Trophoblast cell (in vitro differentiated cells and primary cell): ENCODE measurements around the gene APLP2.

Experiments
- DNase-seq, 2 donors: peaks; one replicate each; pipeline ENCODE4 v3.0.0-alpha.2; 2016
- H2AFZ ChIP-seq: 2 replicates; pipeline ENCODE4 v1.6.1; 2013; ENCODE audit warnings: low read length, moderate library complexity, mild to moderate bottlenecking; ENCODE audit not compliant: insufficient read depth, poor library complexity
- H2AK5ac ChIP-seq: 2 replicates; pipeline ENCODE4 v1.6.1; 2013; ENCODE audit warnings: mild to moderate bottlenecking, low read length
- H2BK120ac ChIP-seq: 2 replicates; pipeline ENCODE4 v1.6.1; 2013; ENCODE audit warnings: low read length, mild to moderate bottlenecking, moderate library complexity; ENCODE audit not compliant: insufficient read depth, poor library complexity
- H2BK12ac ChIP-seq: 2 replicates; pipeline ENCODE4 v1.6.1; 2013; ENCODE audit warnings: mild to moderate bottlenecking, low read length, moderate library complexity
- H2BK5ac ChIP-seq: 2 replicates; pipeline ENCODE4 v1.6.1; 2013; ENCODE audit warnings: low read length, low read depth, moderate library complexity, mild to moderate bottlenecking; ENCODE audit not compliant: poor library complexity
- H3K14ac ChIP-seq: 2 replicates; pipeline ENCODE4 v1.6.1; 2013; ENCODE audit warnings: mild to moderate bottlenecking, low read length
- H3K18ac ChIP-seq: 2 replicates; pipeline ENCODE4 v1.6.1; 2013; ENCODE audit warnings: mild to moderate bottlenecking, low read length
- H3K23ac ChIP-seq: 2 replicates; pipeline ENCODE4 v1.6.1; 2013; ENCODE audit warnings: low read length
- H3K27ac ChIP-seq: 2 replicates; pipeline ENCODE4 v1.5.1; 2013; ENCODE audit warnings: low read depth, mild to moderate bottlenecking, inconsistent platforms, low read length, moderate library complexity
- H3K27me3 ChIP-seq: 2 replicates; pipeline ENCODE4 v1.6.1; 2013; ENCODE audit warnings: inconsistent platforms, mild to moderate bottlenecking, low read length, moderate library complexity; ENCODE audit not compliant: insufficient read depth
- H3K36me3 ChIP-seq, 2 experiments: 1 replicate in 1 of 2; 2 replicates in 1 of 2; pipeline ENCODE4 v1.6.1; 2013; ENCODE audit warnings: low read length in 2 of 2, mild to moderate bottlenecking in 2 of 2, moderate library complexity in 1 of 2; ENCODE audit not compliant: insufficient read depth in 2 of 2, control insufficient read depth in 1 of 2
- H3K4ac ChIP-seq: 2 replicates; pipeline ENCODE4 v1.6.1; 2013; ENCODE audit warnings: low read depth, mild to moderate bottlenecking, low read length, moderate library complexity
- H3K4me1 ChIP-seq, 2 experiments: 1 replicate in 1 of 2; 2 replicates in 1 of 2; pipeline ENCODE4 v1.6.1; 2013; ENCODE audit warnings: low read length in 2 of 2, mild to moderate bottlenecking in 2 of 2, moderate library complexity in 1 of 2; ENCODE audit not compliant: insufficient read depth in 2 of 2, control insufficient read depth in 1 of 2
- H3K4me2 ChIP-seq: 2 replicates; pipeline ENCODE4 v1.6.1; 2013; ENCODE audit warnings: inconsistent platforms, mild to moderate bottlenecking, low read length, moderate library complexity
- H3K4me3 ChIP-seq: 2 replicates; pipeline ENCODE4 v1.5.1; 2013; ENCODE audit warnings: mild to moderate bottlenecking, low read depth, low read length, inconsistent platforms
- H3K79me1 ChIP-seq: one replicate; pipeline ENCODE4 v1.6.1; 2013; ENCODE audit warnings: low read length
- H3K79me2 ChIP-seq: 2 replicates; pipeline ENCODE4 v1.6.1; 2013; ENCODE audit warnings: low read length, mild to moderate bottlenecking; ENCODE audit not compliant: control insufficient read depth, insufficient read depth, poor library complexity
- H3K9ac ChIP-seq: 2 replicates; pipeline ENCODE4 v1.6.1; 2013; ENCODE audit warnings: mild to moderate bottlenecking, low read length
- H3K9me3 ChIP-seq: 2 replicates; pipeline ENCODE4 v1.6.1; 2013; ENCODE audit warnings: low read depth, mild to moderate bottlenecking, control low read depth, inconsistent platforms, low read length; ENCODE audit not compliant: insufficient read depth
- H4K12ac ChIP-seq: 2 replicates; pipeline ENCODE4 v1.6.1; 2013; ENCODE audit warnings: low read depth, mild to moderate bottlenecking, low read length, moderate library complexity
- H4K8ac ChIP-seq: 2 replicates; pipeline ENCODE4 v1.6.1; 2013; ENCODE audit warnings: low read depth, mild to moderate bottlenecking, low read length, moderate library complexity
- H4K91ac ChIP-seq: one replicate; pipeline ENCODE4 v1.6.1; 2013; ENCODE audit warnings: low read depth, mild to moderate bottlenecking, low read length, moderate library complexity
- WGBS: extraction: QIAGEN DNeasy Blood & Tissue Kit; methylation state at CpG from one replicate; pipeline ENCODE4 v1.1.7; 2013; ENCODE audit warnings: missing lambda C conversion rate; ENCODE audit not compliant: insufficient read length, insufficient coverage; ENCODE audit errors: extremely low coverage; 5-methylcytosine and 5-hydroxymethylcytosine counted together

The APLP2 gene

DNA sequence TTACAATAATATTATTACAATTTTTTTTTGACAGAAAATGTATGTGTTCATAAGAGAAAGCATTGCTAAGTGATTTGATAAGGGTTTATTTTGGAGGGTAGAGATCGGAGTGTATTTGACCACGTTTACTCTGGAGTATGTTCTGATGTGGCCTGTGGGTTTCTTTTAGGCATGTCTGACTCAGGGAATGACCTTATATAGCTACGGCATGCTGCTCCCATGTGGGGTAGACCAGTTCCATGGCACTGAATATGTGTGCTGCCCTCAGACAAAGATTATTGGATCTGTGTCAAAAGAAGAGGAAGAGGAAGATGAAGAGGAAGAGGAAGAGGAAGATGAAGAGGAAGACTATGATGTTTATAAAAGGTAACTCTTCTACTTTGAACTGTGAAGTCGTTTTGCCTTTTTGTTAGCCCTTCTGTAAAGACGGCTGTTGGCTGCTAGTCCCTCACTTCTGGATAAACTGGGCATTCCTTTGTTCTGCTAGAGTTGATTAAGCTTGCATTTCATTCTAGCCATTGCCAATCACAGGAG lies 51.8 kb downstream of the APLP2 start:
- no peak overlapping the region for H2AFZ ChIP-seq

DNA sequence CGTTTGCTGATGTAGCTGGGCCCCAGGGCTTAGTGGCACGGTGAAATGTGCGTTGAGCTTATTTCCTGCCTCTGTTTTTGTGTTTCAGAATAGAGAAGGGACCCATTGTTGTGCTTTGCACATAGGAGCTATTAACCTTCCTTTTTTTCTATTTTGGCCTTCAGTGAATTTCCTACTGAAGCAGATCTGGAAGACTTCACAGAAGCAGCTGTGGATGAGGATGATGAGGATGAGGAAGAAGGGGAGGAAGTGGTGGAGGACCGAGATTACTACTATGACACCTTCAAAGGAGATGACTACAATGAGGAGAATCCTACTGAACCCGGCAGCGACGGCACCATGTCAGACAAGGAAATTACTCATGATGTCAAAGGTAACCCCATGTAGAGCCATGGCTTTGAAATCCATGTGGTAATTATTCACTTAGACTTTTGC lies 52.5 kb downstream of the APLP2 start:
- WGBS = no CpG with 5 or more reads among the region's 7 CpGs
- Histone ChIP-seq H4K8ac (no peak overlapping the region), H3K4me1 (peaks cover 7 to 9% of the 10 kb centered on the region in 2 experiments), H3K4me2 (no peak overlapping the region), H2BK120ac (no peak overlapping the region), H3K79me1 (no peaks in the 10 kb centered on the region), H3K27ac (no peak overlapping the region), H3K36me3 (peaks cover 14 to 44% of the 10 kb centered on the region in 2 experiments), H4K91ac (no peak overlapping the region), H3K14ac (no peak overlapping the region), H3K79me2 (no peaks in the 10 kb centered on the region), H3K4me3 (no peak overlapping the region), H3K27me3 (no peaks in the 10 kb centered on the region), H3K23ac (no peak overlapping the region), H2AFZ (no peak overlapping the region), H3K18ac (no peak overlapping the region), H3K9ac (no peak overlapping the region), H3K9me3 (no peaks in the 10 kb centered on the region), H3K4ac (no peak overlapping the region), H2BK5ac (no peak overlapping the region), H2BK12ac (no peak overlapping the region), H4K12ac (no peak overlapping the region), H2AK5ac (no peak overlapping the region)
- no peak for DNase-seq

More for the DNA sequence above, 51.8 kb downstream of the APLP2 start:
- H4K8ac ChIP-seq = no peak overlapping the region
- no peak overlapping the region for H3K14ac ChIP-seq
- H3K23ac ChIP-seq = no peak overlapping the region
- no peak overlapping the region for H4K12ac ChIP-seq
- no peak overlapping the region for H2BK5ac ChIP-seq
- H3K4me1 ChIP-seq = peaks cover 7 to 9% of the 10 kb centered on the region in 2 experiments
- WGBS = 100% methylated on average over 1 of the region's 5 CpGs
- no peak overlapping the region for H3K4me2 ChIP-seq
- H3K4ac ChIP-seq = no peak overlapping the region
- no peak overlapping the region for H2BK12ac ChIP-seq
- no peak overlapping the region for H3K9ac ChIP-seq
- H2BK120ac ChIP-seq = no peak overlapping the region
- no peak overlapping the region for H3K18ac ChIP-seq
- H2AK5ac ChIP-seq = no peak overlapping the region
- no peaks in the 10 kb centered on the region for H3K9me3 ChIP-seq
- DNase-seq = no peak
- no peak overlapping the region for H3K4me3 ChIP-seq
- no peaks in the 10 kb centered on the region for H3K27me3 ChIP-seq
- H3K79me2 ChIP-seq = no peaks in the 10 kb centered on the region
- H3K79me1 ChIP-seq = no peaks in the 10 kb centered on the region
- no peak overlapping the region for H4K91ac ChIP-seq
- H3K36me3 ChIP-seq = peaks cover 13 to 41% of the 10 kb centered on the region in 2 experiments
- H3K27ac ChIP-seq = no peak overlapping the region

DNA sequence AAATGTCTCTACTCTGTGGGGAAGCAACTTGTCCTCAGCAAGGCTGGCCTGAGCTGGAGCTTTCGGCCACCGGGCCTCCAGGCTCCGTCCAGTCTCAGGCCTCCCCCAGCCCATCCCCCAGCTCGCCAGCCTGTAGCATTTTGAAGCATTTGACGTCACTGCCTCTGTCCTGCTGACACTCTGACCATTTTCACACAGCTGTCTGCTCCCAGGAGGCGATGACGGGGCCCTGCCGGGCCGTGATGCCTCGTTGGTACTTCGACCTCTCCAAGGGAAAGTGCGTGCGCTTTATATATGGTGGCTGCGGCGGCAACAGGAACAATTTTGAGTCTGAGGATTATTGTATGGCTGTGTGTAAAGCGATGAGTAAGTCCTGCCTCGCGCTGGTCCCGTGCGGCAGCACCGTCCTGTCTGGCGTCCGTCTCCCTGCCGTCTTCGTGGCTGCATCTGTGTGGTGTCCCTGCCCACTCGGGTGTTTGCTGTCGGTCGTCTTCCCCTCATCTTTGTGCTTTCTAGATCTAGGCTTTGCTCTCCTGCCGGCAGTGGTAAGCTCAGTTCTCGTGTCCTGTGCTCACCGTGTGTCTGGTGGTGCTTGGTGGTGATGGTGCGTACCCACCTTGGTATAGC lies 53.8 kb downstream of the APLP2 start:
- no CpG with 5 or more reads among the region's 32 CpGs for WGBS
- no peak overlapping the region for H3K4ac ChIP-seq

DNA sequence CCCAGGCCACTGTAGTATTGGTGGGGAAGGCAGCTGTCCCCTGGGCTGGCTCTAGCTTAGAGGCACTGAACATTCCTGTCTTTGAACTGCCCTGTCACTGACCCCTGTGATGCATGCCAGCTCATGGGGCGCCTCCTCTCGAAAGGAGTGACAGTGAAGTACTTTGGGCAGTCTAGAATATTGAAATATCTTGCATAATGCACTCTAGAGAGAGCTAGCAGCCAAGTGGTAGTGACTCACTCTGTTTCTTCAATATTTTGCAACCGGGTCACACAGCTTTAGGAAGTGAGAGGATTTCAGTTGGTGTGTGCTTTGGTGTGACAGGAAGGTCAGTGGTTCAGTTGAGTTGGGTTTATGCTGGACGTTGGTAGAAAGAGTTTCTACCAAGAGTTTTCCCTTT lies 54.4 kb downstream of the APLP2 start:
- Histone ChIP-seq H3K79me2 (no peaks in the 10 kb centered on the region), H2AK5ac (no peak overlapping the region), H4K91ac (no peak overlapping the region), H4K8ac (no peak overlapping the region), H3K4me1 (peaks cover 7 to 9% of the 10 kb centered on the region in 2 experiments), H3K4ac (no peak overlapping the region), H3K4me3 (no peak overlapping the region), H3K23ac (no peak overlapping the region), H3K9ac (no peak overlapping the region), H4K12ac (no peak overlapping the region), H3K36me3 (peaks cover 18 to 53% of the 10 kb centered on the region in 2 experiments), H3K4me2 (no peak overlapping the region), H2BK120ac (no peak overlapping the region), H3K27ac (no peak overlapping the region), H3K79me1 (no peaks in the 10 kb centered on the region), H3K9me3 (no peaks in the 10 kb centered on the region), H3K14ac (no peak overlapping the region), H2BK12ac (no peak overlapping the region), H3K27me3 (no peaks in the 10 kb centered on the region), H2AFZ (no peak overlapping the region), H3K18ac (no peak overlapping the region), H2BK5ac (no peak overlapping the region)
- DNase-seq = peak; percentile 51 to 65
- WGBS = no CpG with 5 or more reads among the region's 4 CpGs

More for the DNA sequence above, 53.8 kb downstream of the APLP2 start:
- no peak overlapping the region for H4K91ac ChIP-seq
- H3K79me1 ChIP-seq = no peaks in the 10 kb centered on the region
- no peak overlapping the region for H2AFZ ChIP-seq
- peaks cover 14 to 52% of the 10 kb centered on the region in 2 experiments for H3K36me3 ChIP-seq
- no peak overlapping the region for H3K9ac ChIP-seq
- H3K4me1 ChIP-seq = peaks cover 7 to 9% of the 10 kb centered on the region in 2 experiments
- no peak overlapping the region for H4K8ac ChIP-seq
- no peak overlapping the region for H2AK5ac ChIP-seq
- H3K9me3 ChIP-seq = no peaks in the 10 kb centered on the region
- DNase-seq = no peak
- H3K27me3 ChIP-seq = no peaks in the 10 kb centered on the region
- no peak overlapping the region for H3K27ac ChIP-seq
- no peaks in the 10 kb centered on the region for H3K79me2 ChIP-seq
- no peak overlapping the region for H2BK12ac ChIP-seq
- H3K4me3 ChIP-seq = no peak overlapping the region
- no peak overlapping the region for H4K12ac ChIP-seq
- H3K4me2 ChIP-seq = no peak overlapping the region
- no peak overlapping the region for H2BK120ac ChIP-seq
- no peak overlapping the region for H3K23ac ChIP-seq
- H3K18ac ChIP-seq = no peak overlapping the region
- H2BK5ac ChIP-seq = no peak overlapping the region
- no peak overlapping the region for H3K14ac ChIP-seq
